Measurements from ENCODE around the gene SPEF1. TPM values are rescaled to one million over a fixed set of nuclear protein-coding genes. Genes with fewer than 3 reads are reported as not detected.

SPEF1 gene
- total RNA-seq, 4 donors from 2014 or later = 0.19 TPM; not detected in 3

- Histone ChIP-seq H3K4me3 (no peak overlapping the region), H3K27me3 (peaks cover 0 to 61% (median 0%) of the 10 kb centered on the region in 4 donors), H3K9me3 (no peaks in the 10 kb centered on the region), H3K36me3 (peaks cover 0 to 37% (median 0%) of the 10 kb centered on the region in 3 donors), H3K4me1 (peaks cover 4 to 49% (median 12%) of the 10 kb centered on the region in 3 donors), H3K27ac (no peak overlapping the region)
- 80% methylated on average over 2 of the region's 16 CpGs; no CpG with 5 or more reads in 1 of the 2 donors for WGBS, 2 donors
- TF ChIP-seq POLR2A (IDR thresholded peaks at IDR 0.05) = no peak
- TF ChIP-seq CTCF (IDR thresholded peaks at IDR 0.05) = no peak
- DNase-seq = no peak
- intact Hi-C loops (cut with DNase I) = no loop called here
Measured at GRCh38 chr20:3748073-3748472, 33.2 kb downstream of the SPEF1 start.

- DNase-seq = no peak
- peaks cover 0 to 37% (median 0%) of the 10 kb centered on the region in 3 donors for H3K36me3 ChIP-seq
- peaks cover 4 to 43% (median 9%) of the 10 kb centered on the region in 3 donors for H3K4me1 ChIP-seq
- H3K9me3 ChIP-seq = no peaks in the 10 kb centered on the region
- intact Hi-C loops (cut with DNase I) = no loop called here
- peaks cover 0 to 61% (median 0%) of the 10 kb centered on the region in 4 donors for H3K27me3 ChIP-seq
- H3K27ac ChIP-seq = no peak overlapping the region
- no peak overlapping the region for H3K4me3 ChIP-seq
- WGBS, 2 donors = 88% methylated on average over 2 of the region's 2 CpGs; no CpG with 5 or more reads in 1 of the 2 donors
- TF ChIP-seq CTCF (IDR thresholded peaks at IDR 0.05) = no peak
- no peak for TF ChIP-seq POLR2A (IDR thresholded peaks at IDR 0.05)
Measured at GRCh38 chr20:3747471-3747870, 33.8 kb downstream of the SPEF1 start.

- Histone ChIP-seq H3K27me3 (peaks cover 0 to 54% (median 0%) of the 10 kb centered on the region in 4 donors), H3K36me3 (peaks cover 0 to 26% (median 0%) of the 10 kb centered on the region in 3 donors), H3K4me1 (peaks cover 0 to 29% (median 9%) of the 10 kb centered on the region in 3 donors), H3K27ac (no peak overlapping the region), H3K9me3 (no peaks in the 10 kb centered on the region), H3K4me3 (no peak overlapping the region)
- TF ChIP-seq POLR2A (IDR thresholded peaks at IDR 0.05) (no peak), CTCF (IDR thresholded peaks at IDR 0.05) (no peak)
- intact Hi-C loops (cut with DNase I) = no loop called here
- 60 to 76% methylated on average over 3 to 6 of the region's 11 CpGs for WGBS, 2 donors
- DNase-seq = no peak
Measured at GRCh38 chr20:3745686-3746173, 35.5 kb downstream of the SPEF1 start.

- H3K4me1 ChIP-seq = peaks cover 0 to 30% (median 9%) of the 10 kb centered on the region in 3 donors
- intact Hi-C loops (cut with DNase I) = no loop called here
- DNase-seq = no peak
- WGBS, 2 donors = 30 to 54% methylated on average over 23 to 25 of the region's 45 CpGs
- H3K27ac ChIP-seq = no peak overlapping the region
- peak overlapping the region in 1 of 4 donors; percentile 37 for H3K4me3 ChIP-seq
- peaks cover 0 to 47% (median 0%) of the 10 kb centered on the region in 4 donors for H3K27me3 ChIP-seq
- H3K9me3 ChIP-seq = no peaks in the 10 kb centered on the region
- TF ChIP-seq POLR2A (IDR thresholded peaks at IDR 0.05) (no peak), CTCF (IDR thresholded peaks at IDR 0.05) (no peak)
- peaks cover 0 to 20% (median 0%) of the 10 kb centered on the region in 3 donors for H3K36me3 ChIP-seq
Measured at GRCh38 chr20:3744806-3745685, 36.2 kb downstream of the SPEF1 start.

GRCh38 chr20:3744037-3744436 lies 37.2 kb downstream of the SPEF1 start:
- no peak for DNase-seq
- H3K4me3 ChIP-seq = no peak overlapping the region
- H3K27ac ChIP-seq = no peak overlapping the region
- peaks cover 0 to 14% (median 0%) of the 10 kb centered on the region in 3 donors for H3K36me3 ChIP-seq
- intact Hi-C loops (cut with DNase I) = no loop called here
- 73 to 86% methylated on average over 1 of the region's 1 CpG for WGBS, 2 donors
- no peaks in the 10 kb centered on the region for H3K9me3 ChIP-seq
- H3K27me3 ChIP-seq = peaks cover 0 to 37% (median 0%) of the 10 kb centered on the region in 4 donors
- TF ChIP-seq CTCF (IDR thresholded peaks at IDR 0.05) = no peak
- no peak for TF ChIP-seq POLR2A (IDR thresholded peaks at IDR 0.05)
- H3K4me1 ChIP-seq = peaks cover 0 to 30% (median 4%) of the 10 kb centered on the region in 3 donors

Measured in esophagus squamous epithelium (tissue), 5 donors.